ENCODE measurements around the gene TMEM143. TPM values are rescaled to one million over a fixed set of nuclear protein-coding genes. Genes with fewer than 3 reads are reported as not detected.

The TMEM143 gene
- total and polyA plus RNA-seq, 10 of the 15 experiments (the other 5 are each of a cell fraction or from before 2014, with no cell fraction given) = 1.5 to 19.5 (median 10.1) TPM

GRCh38 chr19:48330012-48330681 is 33.6 kb downstream of the TMEM143 start (continued):
- TF ChIP-seq TBL1XR1 (IDR thresholded peaks at IDR 0.05; ENCODE audit: low read depth, low read length) (peak; percentile 38; the same call in 1 of the 2 replicates), SKIL (IDR thresholded peaks at IDR 0.05; ENCODE audit: low read depth, poor library complexity, severe bottlenecking) (no peak), FOXM1 (IDR thresholded peaks at IDR 0.05; ENCODE audit: low read depth, low read length) (no peak), SUPT20H (IDR thresholded peaks at IDR 0.05; ENCODE audit: borderline replicate concordance, control insufficient read depth, low read depth, low read length) (no peak), ATF7 (IDR thresholded peaks at IDR 0.05; ENCODE audit: low read depth) (peak; percentile 87), HDAC2 (IDR thresholded peaks at IDR 0.05) (no peak), ZBTB11 (CRISPR knock-in tag; IDR thresholded peaks at IDR 0.05) (no peak), NR2C1 (IDR thresholded peaks at IDR 0.05) (no peak; the same call in none of the 2 replicates), SUZ12 (IDR thresholded peaks at IDR 0.05; ENCODE audit: unreplicated experiment) (no peak), CREM (IDR thresholded peaks at IDR 0.05; ENCODE audit: low read depth) (peak; percentile 95), MEF2A (IDR thresholded peaks at IDR 0.05; ENCODE audit: insufficient read depth, low read depth, low read length) (no peak), EED (IDR thresholded peaks at IDR 0.05; ENCODE audit: low read depth) (no peak), BACH1 (IDR thresholded peaks at IDR 0.05; ENCODE audit: borderline replicate concordance) (peak; percentile 80), E2F8 (IDR thresholded peaks at IDR 0.05; ENCODE audit: low read depth, partially characterized antibody) (no peak), NFIC (IDR thresholded peaks at IDR 0.05; ENCODE audit: low read depth, low read length) (no peak), ZNF384 (IDR thresholded peaks at IDR 0.05; ENCODE audit: borderline replicate concordance, low read depth, low read length) (no peak), ZSCAN29 (IDR thresholded peaks at IDR 0.05) (no peak), CBFB (IDR thresholded peaks at IDR 0.05; ENCODE audit: low read depth) (peak; percentile 53; the same call in 1 of the 2 replicates), CTCF (IDR thresholded peaks at IDR 0.05 in 2 of 3, conservative IDR thresholded peaks at IDR 0.05 in 1 of 3; ENCODE audit: control insufficient read depth in 2 of 3, extremely low read depth in 1 of 3, insufficient read depth in 1 of 3, low read depth in 3 of 3, low read length in 3 of 3) (no peak; a peak in 1 of 6 replicates), CEBPB (IDR thresholded peaks at IDR 0.05; ENCODE audit: borderline replicate concordance in 1 of 2, low read depth in 2 of 2, low read length in 2 of 2) (no peak)

All from GM12878 (cell line).